ENCODE data around the gene EXO1.

- TF ChIP-seq CTCF (IDR thresholded peaks at IDR 0.05), result no peak
- no peak for TF ChIP-seq POLR2A (IDR thresholded peaks at IDR 0.05)
Observed at GRCh38 chr1:241894016-241894415, 46.0 kb downstream of the EXO1 start.

All from Peyer's patch (tissue), 4 donors.